H1 (cell line): ENCODE measurements around the gene FADS2. TPM values are rescaled to one million over a fixed set of nuclear protein-coding genes. Genes with fewer than 3 reads are reported as not detected.

Source experiments
- CTCF ChIA-PET: fragments of 300-600 bp; sonication (Branson Sonifier 250); formaldehyde crosslinking; loops from one replicate; lab custom pipeline; 2021; ENCODE audit not compliant: partially characterized antibody; lab: Charles Lee
- POLR2A ChIA-PET: fragments of 300-600 bp; sonication (Branson Sonifier 250); formaldehyde crosslinking; loops from one replicate; lab custom pipeline; 2021; ENCODE audit warnings: inconsistent platforms; ENCODE audit not compliant: partially characterized antibody; lab: Charles Lee
- DNase-seq, 2 experiments: peaks; one replicate each; pipeline versions ENCODE4 v3.0.0 to v3.0.0-alpha.2; 2010 to 2022; ENCODE audit warnings: low spot score in 2 of 2, low read depth in 1 of 2, mixed read lengths in 1 of 2
- FAIRE-seq: peaks from 2 replicates; lab custom pipeline; 2011; peaks lifted over from hg19 to GRCh38; lab: Jason Lieb, UNC
- H2AFZ ChIP-seq: 2 replicates; pipeline ENCODE4 v1.8.1; 2012; ENCODE audit warnings: low read length, inconsistent platforms
- H2AK5ac ChIP-seq: 2 replicates; pipeline ENCODE4 v1.6.1; 2013; ENCODE audit warnings: low read depth, low read length
- H2BK120ac ChIP-seq: replicated peaks from 2 replicates; pipeline ENCODE3; 2013; ENCODE audit warnings: low read depth, low read length, inconsistent platforms
- H2BK12ac ChIP-seq: 2 replicates; pipeline ENCODE4 v1.6.1; 2013; ENCODE audit warnings: low read depth, low read length
- H2BK15ac ChIP-seq: 2 replicates; pipeline ENCODE4 v1.6.1; 2013; ENCODE audit warnings: low read length
- H2BK20ac ChIP-seq: 2 replicates; pipeline ENCODE4 v1.6.1; 2013; ENCODE audit warnings: low read length
- H2BK5ac ChIP-seq: 2 replicates; pipeline ENCODE4 v1.6.1; 2013; ENCODE audit warnings: low read depth, low read length
- H3K14ac ChIP-seq: 2 replicates; pipeline ENCODE4 v1.6.1; 2013; ENCODE audit warnings: inconsistent platforms; ENCODE audit not compliant: insufficient read length
- H3K18ac ChIP-seq: 2 replicates; pipeline ENCODE4 v1.6.1; 2013; ENCODE audit warnings: low read length; ENCODE audit errors: extremely low read depth
- H3K23ac ChIP-seq: 2 replicates; pipeline ENCODE4 v1.6.1; 2013; ENCODE audit warnings: inconsistent platforms; ENCODE audit not compliant: insufficient read length
- H3K23me2 ChIP-seq: 2 replicates; pipeline ENCODE4 v1.6.1; 2013; ENCODE audit warnings: low read depth, low read length
- H3K27ac ChIP-seq: 2 replicates; pipeline ENCODE4 v1.6.1; 2011; ENCODE audit warnings: low read depth, low read length, inconsistent platforms
- H3K27me3 ChIP-seq, 4 experiments: replicated peaks in 1 of 4; 1 replicate in 1 of 4; 2 replicates in 3 of 4; pipeline versions ENCODE4 v1.6.1 to v1.8.1; 2011 to 2013; ENCODE audit warnings: low read length in 3 of 4, mild to moderate bottlenecking in 3 of 4, inconsistent platforms in 2 of 4, mixed read lengths in 2 of 4, moderate library complexity in 1 of 4; ENCODE audit not compliant: control insufficient read depth in 3 of 4, insufficient read depth in 3 of 4; ENCODE audit errors: extremely low read depth in 1 of 4
- H3K36me3 ChIP-seq, 4 experiments: 2 replicates each; pipeline versions ENCODE4 v1.6.1 to v1.8.1; 2011 to 2013; ENCODE audit warnings: mild to moderate bottlenecking in 4 of 4, low read length in 3 of 4, moderate library complexity in 2 of 4, control low read depth in 1 of 4, inconsistent platforms in 1 of 4; ENCODE audit not compliant: insufficient read depth in 4 of 4, control insufficient read depth in 2 of 4
- H3K4ac ChIP-seq: replicated peaks from 2 replicates; pipeline ENCODE3; 2013; ENCODE audit warnings: low read length, low read depth, mixed read lengths, inconsistent platforms; ENCODE audit not compliant: insufficient read length
- H3K4me1 ChIP-seq, 4 experiments: replicated peaks in 1 of 4; 1 replicate in 1 of 4; 2 replicates in 3 of 4; pipeline versions ENCODE4 v1.6.1 to v1.8.1; 2011 to 2013; ENCODE audit warnings: low read length in 3 of 4, inconsistent platforms in 2 of 4, mixed read lengths in 1 of 4; ENCODE audit not compliant: insufficient read depth in 4 of 4, control insufficient read depth in 3 of 4
- H3K4me2 ChIP-seq, 2 experiments: 2 replicates each; pipeline versions ENCODE4 v1.6.1 to v1.8.1; 2011 to 2013; ENCODE audit warnings: low read depth in 2 of 2, low read length in 2 of 2, control low read depth in 1 of 2, inconsistent platforms in 1 of 2, mild to moderate bottlenecking in 1 of 2; ENCODE audit not compliant: insufficient read depth in 1 of 2
- H3K4me3 ChIP-seq, 4 experiments: fragments of 200-600, 300-600 bp in 1 of 4; sonication (generic), shearing (Covaris generic), sonication (Bioruptor Twin) in 1 of 4; 2 replicates each; pipeline versions ENCODE4 v1.5.1 to v1.8.1; 2011 to 2016; ENCODE audit warnings: low read length in 4 of 4, low read depth in 3 of 4, control low read depth in 2 of 4, inconsistent platforms in 2 of 4, mild to moderate bottlenecking in 2 of 4, mixed read lengths in 1 of 4, moderate library complexity in 1 of 4; ENCODE audit not compliant: insufficient read depth in 2 of 4; ENCODE audit errors: extremely low read depth in 1 of 4
- H3K56ac ChIP-seq: replicated peaks from 2 replicates; pipeline ENCODE3; 2013; ENCODE audit warnings: low read depth, mild to moderate bottlenecking, mixed read lengths, low read length, inconsistent platforms; ENCODE audit not compliant: insufficient read length
- H3K79me1 ChIP-seq: 2 replicates; pipeline ENCODE4 v1.6.1; 2013; ENCODE audit warnings: low read depth, low read length, control low read depth
- H3K79me2 ChIP-seq, 2 experiments: 2 replicates each; pipeline versions ENCODE4 v1.6.1 to v1.8.1; 2012 to 2013; ENCODE audit warnings: low read length in 2 of 2, mild to moderate bottlenecking in 2 of 2, inconsistent platforms in 1 of 2; ENCODE audit not compliant: insufficient read depth in 2 of 2, control insufficient read depth in 1 of 2
- H3K9ac ChIP-seq, 4 experiments: replicated peaks in 1 of 4; 1 replicate in 1 of 4; 2 replicates in 3 of 4; pipeline versions ENCODE4 v1.6.1 to v1.8.1; 2011 to 2013; ENCODE audit warnings: low read depth in 3 of 4, low read length in 3 of 4, control low read depth in 2 of 4, mild to moderate bottlenecking in 2 of 4, moderate library complexity in 2 of 4, inconsistent platforms in 1 of 4; ENCODE audit errors: extremely low read depth in 1 of 4
- H3K9me3 ChIP-seq, 2 experiments: 2 replicates each; pipeline versions ENCODE4 v1.6.1 to v1.8.1; 2012 to 2013; ENCODE audit warnings: mild to moderate bottlenecking in 2 of 2, moderate library complexity in 2 of 2, control low read depth in 1 of 2, inconsistent platforms in 1 of 2, low read depth in 1 of 2, low read length in 1 of 2, mixed read lengths in 1 of 2; ENCODE audit not compliant: insufficient read depth in 2 of 2
- H4K20me1 ChIP-seq, 2 experiments: replicated peaks in 1 of 2; 2 replicates each; pipeline versions ENCODE3 to v1.8.1; 2011 to 2013; ENCODE audit warnings: inconsistent platforms in 2 of 2, low read length in 2 of 2, mild to moderate bottlenecking in 1 of 2; ENCODE audit not compliant: insufficient read depth in 2 of 2, control insufficient read depth in 1 of 2
- H4K5ac ChIP-seq: 2 replicates; pipeline ENCODE4 v1.6.1; 2013; ENCODE audit warnings: low read length, low read depth, mixed read lengths, inconsistent platforms; ENCODE audit not compliant: insufficient read length
- H4K8ac ChIP-seq: 2 replicates; pipeline ENCODE4 v1.8.0; 2013; ENCODE audit warnings: mild to moderate bottlenecking, moderate library complexity, low read length, inconsistent platforms; ENCODE audit not compliant: insufficient read depth; ENCODE audit errors: extremely low read depth
- H4K91ac ChIP-seq: replicated peaks from 2 replicates; pipeline ENCODE3; 2013; ENCODE audit warnings: low read length, mixed read lengths, inconsistent platforms; ENCODE audit not compliant: insufficient read length
- CBX5 ChIP-seq: fragments of 300-800, 300-1000 bp; sonication (generic); IDR thresholded peaks from 2 replicates; pipeline ENCODE4 v1.7.1; 2016; ENCODE audit warnings: antibody characterized with exemption, low read length, low read depth
- CBX8 ChIP-seq: fragments of 300-800, 300-1000 bp; sonication (generic); IDR thresholded peaks from 2 replicates; pipeline ENCODE4 v1.7.1; 2016; ENCODE audit warnings: low read depth, low read length, borderline replicate concordance
- EP300 ChIP-seq, 2 experiments: IDR thresholded peaks; 1 replicate in 1 of 2; 2 replicates in 1 of 2; pipeline ENCODE4 v1.6.1; 2011 to 2012; ENCODE audit warnings: low read depth in 2 of 2, low read length in 2 of 2, mild to moderate bottlenecking in 2 of 2, borderline replicate concordance in 1 of 2, inconsistent platforms in 1 of 2, moderate library complexity in 1 of 2
- HDAC6 ChIP-seq: IDR thresholded peaks from one replicate; pipeline ENCODE4 v1.7.1; 2012; ENCODE audit warnings: low read depth, mild to moderate bottlenecking, inconsistent platforms, low read length, moderate library complexity
- KDM5A ChIP-seq: fragments of 200-600 bp; IDR thresholded peaks from 2 replicates; pipeline ENCODE4 v1.7.1; 2012; ENCODE audit warnings: mild to moderate bottlenecking, low read length, inconsistent platforms, mixed read lengths
- POLR2A ChIP-seq, 2 experiments: IDR thresholded peaks; 1 replicate in 1 of 2; 2 replicates in 1 of 2; pipeline ENCODE4 v1.6.1; 2011; ENCODE audit warnings: low read depth in 2 of 2, low read length in 2 of 2, mild to moderate bottlenecking in 2 of 2; ENCODE audit errors: control extremely low read depth in 1 of 2
- RAD21 ChIP-seq, 2 experiments: IDR thresholded peaks in 1 of 2; conservative IDR thresholded peaks in 1 of 2; 2 replicates each; pipeline ENCODE4 v1.6.1; 2011; ENCODE audit warnings: low read depth in 2 of 2, low read length in 2 of 2, improper control_type of control experiment in 1 of 2, inconsistent platforms in 1 of 2, mild to moderate bottlenecking in 1 of 2, moderate library complexity in 1 of 2
- RBBP5 ChIP-seq: IDR thresholded peaks from 2 replicates; pipeline ENCODE4 v1.7.1; 2012; ENCODE audit warnings: low read depth, mild to moderate bottlenecking, inconsistent platforms, low read length, moderate library complexity, borderline replicate concordance
- SAP30 ChIP-seq: fragments of 300-600 bp; sonication (generic); IDR thresholded peaks from 2 replicates; pipeline ENCODE4 v1.7.1; 2012; ENCODE audit warnings: low read length, moderate library complexity, mild to moderate bottlenecking, inconsistent platforms; ENCODE audit not compliant: insufficient read depth, insufficient replicate concordance
- SIN3A ChIP-seq, 2 experiments: IDR thresholded peaks in 1 of 2; conservative IDR thresholded peaks in 1 of 2; 2 replicates each; pipeline ENCODE4 v1.6.1; 2011 to 2012; ENCODE audit warnings: low read length in 2 of 2, improper control_type of control experiment in 1 of 2, low read depth in 1 of 2, mild to moderate bottlenecking in 1 of 2
- TAF1 ChIP-seq: IDR thresholded peaks from 2 replicates; pipeline ENCODE4 v1.6.1; 2011; ENCODE audit warnings: mild to moderate bottlenecking, low read depth, low read length
- WGBS, 2 experiments: shearing (Covaris generic) in 1 of 2; methylation state at CpG; one replicate each; pipeline versions ENCODE4 v1.1.6 to v1.1.7; 2013 to 2015; ENCODE audit warnings: low lambda C conversion rate in 2 of 2, mixed read lengths in 2 of 2, inconsistent platforms in 1 of 2, low coverage in 1 of 2, missing lambda C conversion rate in 1 of 2; ENCODE audit not compliant: insufficient replicate concordance in 2 of 2, insufficient coverage in 1 of 2, insufficient read length in 1 of 2; ENCODE audit errors: extremely low coverage in 1 of 2, missing lambda C conversion rate in 1 of 2; 5-methylcytosine and 5-hydroxymethylcytosine counted together
- polyA plus RNA-seq, 7 experiments: library from polyadenylated mRNA; depleted of rRNA in 3 of 7; stranded (reverse) in 5 of 7; unstranded in 2 of 7; fragments of >200 nt in 5 of 7; fragments of 200-250 nt in 2 of 7; gene quantifications; 1 replicate in 5 of 7; 2 replicates in 1 of 7; 4 replicates in 1 of 7; pipeline versions ENCODE4 v1.2.1 to v1.2.3, GENCODE V29; 2011 to 2013; ENCODE audit warnings: missing spikeins in 2 of 7, mixed read lengths in 2 of 7
- total RNA-seq: library from RNA; stranded (reverse); fragmentation: NEBNext Ultra II Directional; extraction: Animal tissue kit (Norgen Biotek cat#: 25700); gene quantifications from 2 replicates; pipeline ENCODE4 v1.2.1, GENCODE V29; 2021
- TF ChIP-seq, protein P1 (sequence below): IDR thresholded peaks from 2 replicates; pipeline ENCODE4 v1.6.1; 2012; ENCODE audit warnings: inconsistent platforms

The FADS2 gene
- total and polyA plus RNA-seq, 2 of the 8 experiments (the other 6 are each of a cell fraction or from before 2014, with no cell fraction given) = 499 to 701 TPM

- peak overlapping the region; percentile 23; the same call in 1 of the 2 replicates for H2BK12ac ChIP-seq
- H3K4me1 ChIP-seq = peaks cover 0 to 31% (median 19%) of the 10 kb centered on the region in 4 experiments; a peak in 6 of 7 replicates
- FAIRE-seq = no peak
- TF ChIP-seq SAP30 (no peak), SIN3A (conservative IDR thresholded peaks at IDR 0.05 in 1 of 2, IDR thresholded peaks at IDR 0.05 in 1 of 2; ENCODE audit: low read depth in 1 of 2, low read length in 2 of 2) (no peak), POLR2A (IDR thresholded peaks at IDR 0.05; ENCODE audit: control extremely low read depth in 1 of 2, low read depth in 2 of 2, low read length in 2 of 2) (no peak), KDM5A (no peak), RAD21 (IDR thresholded peaks at IDR 0.05 in 1 of 2, conservative IDR thresholded peaks at IDR 0.05 in 1 of 2; ENCODE audit: low read depth in 2 of 2, low read length in 2 of 2) (no peak), CBX5 (no peak), TAF1 (no peak), EP300 (IDR thresholded peaks at IDR 0.05; ENCODE audit: borderline replicate concordance in 1 of 2, low read depth in 2 of 2, low read length in 2 of 2) (no peak), HDAC6 (no peak), RBBP5 (no peak), CBX8 (no peak)
- TF ChIP-seq, protein P1, sequence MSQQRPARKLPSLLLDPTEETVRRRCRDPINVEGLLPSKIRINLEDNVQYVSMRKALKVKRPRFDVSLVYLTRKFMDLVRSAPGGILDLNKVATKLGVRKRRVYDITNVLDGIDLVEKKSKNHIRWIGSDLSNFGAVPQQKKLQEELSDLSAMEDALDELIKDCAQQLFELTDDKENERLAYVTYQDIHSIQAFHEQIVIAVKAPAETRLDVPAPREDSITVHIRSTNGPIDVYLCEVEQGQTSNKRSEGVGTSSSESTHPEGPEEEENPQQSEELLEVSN = no peak
These were observed 79.2 kb downstream of the FADS2 start for GRCh38 chr11:61907282-61907681.

More at GRCh38 chr11:61907282-61907681, 79.2 kb downstream of the FADS2 start:
- H2BK15ac ChIP-seq = no peak overlapping the region
- H3K18ac ChIP-seq = no peak overlapping the region
- no peak overlapping the region for H3K4ac ChIP-seq
- H2AK5ac ChIP-seq = no peak overlapping the region
- DNase-seq = no peak
- H3K27ac ChIP-seq = no peak overlapping the region
- H2BK20ac ChIP-seq = no peak overlapping the region
- no peak overlapping the region for H3K23ac ChIP-seq
- no peaks in the 10 kb centered on the region for H3K9me3 ChIP-seq
- no peak overlapping the region for H4K91ac ChIP-seq
- no peak overlapping the region for H3K14ac ChIP-seq
- no peaks in the 10 kb centered on the region for H3K79me1 ChIP-seq
- H4K8ac ChIP-seq = no peak overlapping the region
- no peaks in the 10 kb centered on the region for H3K79me2 ChIP-seq
- H3K27me3 ChIP-seq = no peaks in the 10 kb centered on the region
- POLR2A ChIA-PET = interaction anchor here (1.1 to 15.5 kb wide), 4 partner anchors 13 to 61 kb away, joined by 5 to 137 read pairs (median 12); partner anchors contain the start of genes BEST1 and FTH1
- H3K4me3 ChIP-seq = no peak overlapping the region
- 0 out of 2 replicates have a peak overlapping the region, but pooled peaks have one; percentile 16 for H2BK5ac ChIP-seq
- no peak overlapping the region for H4K5ac ChIP-seq
- CTCF ChIA-PET = interaction anchor here (1.0 to 17.1 kb wide), 11 partner anchors 6 to 201 kb away, joined by 3 to 225 read pairs (median 4); partner anchors contain the start of gene BEST1
- H3K23me2 ChIP-seq = no peaks in the 10 kb centered on the region
- no peak overlapping the region for H3K9ac ChIP-seq
- 94% methylated on average over 19 of the region's 19 CpGs; no CpG with 5 or more reads in 1 of the 2 experiments for WGBS, 2 experiments
- H3K36me3 ChIP-seq = no peaks in the 10 kb centered on the region
- H3K4me2 ChIP-seq = no peak overlapping the region
- H4K20me1 ChIP-seq = no peaks in the 10 kb centered on the region
- no peak overlapping the region for H2BK120ac ChIP-seq
- no peak overlapping the region for H2AFZ ChIP-seq
- no peak overlapping the region for H3K56ac ChIP-seq
